ENCODE results near the gene PTGER3. TPM values are rescaled to one million over a fixed set of nuclear protein-coding genes. Genes with fewer than 3 reads are reported as not detected.
A peak's percentile ranks its signal among the peaks of the same experiment; 100 is the strongest.

PTGER3 gene
- total RNA-seq, 1 donor from 2014 or later = 0.54 TPM

DNA sequence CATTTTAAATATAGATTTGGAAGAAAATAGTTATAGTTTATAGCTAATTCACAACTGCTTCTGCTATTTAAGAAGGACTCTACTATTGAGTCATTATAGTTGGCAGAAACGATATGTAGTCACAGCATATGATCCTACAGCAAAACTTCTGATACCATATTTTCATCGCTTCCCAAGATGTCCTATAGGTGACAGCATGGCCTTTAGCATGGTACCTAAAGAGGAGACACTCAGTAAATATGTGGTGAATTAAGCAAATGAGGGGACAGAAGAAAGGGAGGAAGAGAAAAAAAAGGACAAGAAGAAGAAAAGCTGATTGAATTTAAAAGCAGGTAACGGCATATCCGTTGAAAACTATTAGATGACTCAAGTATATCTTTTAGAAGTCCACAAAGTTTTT is 77.2 kb downstream of the PTGER3 start:
- Mint-ChIP-seq H3K9me3 (no peaks in the 10 kb centered on the region), H3K4me1 (no peaks in the 10 kb centered on the region), H3K27me3 (ENCODE audit: low read depth) (peaks cover 4% of the 10 kb centered on the region), H3K4me3 (no peak overlapping the region), H3K36me3 (no peaks in the 10 kb centered on the region), H3K27ac (no peak overlapping the region)
- no peak for DNase-seq (ENCODE audit: low spot score in 2 of 2, unreplicated experiment in 2 of 2)
- TF ChIP-seq CTCF (IDR thresholded peaks at IDR 0.05; ENCODE audit: unreplicated experiment) = no peak

DNA sequence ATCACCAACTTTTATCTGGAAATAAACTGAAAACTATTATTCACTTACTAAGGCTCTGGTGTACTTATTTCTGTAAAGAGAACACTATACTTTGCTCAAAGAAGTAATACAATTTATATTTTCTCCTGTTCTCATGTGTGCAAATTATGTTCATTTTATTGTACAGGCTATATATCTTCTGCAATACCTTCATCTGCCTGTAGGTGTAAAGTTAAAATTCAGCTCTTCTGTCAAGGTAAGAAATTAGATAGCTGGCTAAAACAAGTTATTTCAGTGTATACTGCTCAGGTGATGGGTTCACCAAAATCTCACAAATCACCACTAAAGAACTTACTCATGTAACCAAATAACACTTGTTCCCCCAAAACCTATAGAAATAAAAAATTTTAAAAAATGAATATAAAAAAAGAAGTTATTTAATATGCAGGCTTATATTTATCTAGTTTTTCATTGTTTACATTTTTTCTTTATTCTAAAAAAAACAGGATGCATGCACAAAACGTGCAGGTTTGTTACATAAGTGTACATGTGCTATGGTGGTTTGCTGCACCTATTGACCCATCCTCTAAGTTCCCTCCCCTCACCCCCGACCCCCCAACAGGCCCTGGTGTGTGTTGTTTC is 81.5 kb downstream of the PTGER3 start:
- no peak overlapping the region for H3K27ac Mint-ChIP-seq
- H3K27me3 Mint-ChIP-seq (ENCODE audit: low read depth) = peaks cover 4% of the 10 kb centered on the region
- H3K4me3 Mint-ChIP-seq = no peak overlapping the region
- peaks cover 1% of the 10 kb centered on the region for H3K4me1 Mint-ChIP-seq
- H3K36me3 Mint-ChIP-seq = no peaks in the 10 kb centered on the region
- no peak for DNase-seq (ENCODE audit: low spot score in 2 of 2, unreplicated experiment in 2 of 2)
- TF ChIP-seq CTCF (IDR thresholded peaks at IDR 0.05; ENCODE audit: unreplicated experiment) = peak; percentile 84
- peaks cover 14% of the 10 kb centered on the region for H3K9me3 Mint-ChIP-seq

GRCh38 chr1:70963374-70963773 is 84.2 kb downstream of the PTGER3 start:
- no peak for TF ChIP-seq CTCF (IDR thresholded peaks at IDR 0.05; ENCODE audit: unreplicated experiment)
- Mint-ChIP-seq H3K36me3 (no peaks in the 10 kb centered on the region), H3K27ac (no peak overlapping the region), H3K9me3 (peaks cover 22% of the 10 kb centered on the region), H3K4me3 (no peak overlapping the region), H3K27me3 (ENCODE audit: low read depth) (no peaks in the 10 kb centered on the region), H3K4me1 (peaks cover 2% of the 10 kb centered on the region)
- no peak for DNase-seq (ENCODE audit: low spot score in 2 of 2, unreplicated experiment in 2 of 2)

DNA sequence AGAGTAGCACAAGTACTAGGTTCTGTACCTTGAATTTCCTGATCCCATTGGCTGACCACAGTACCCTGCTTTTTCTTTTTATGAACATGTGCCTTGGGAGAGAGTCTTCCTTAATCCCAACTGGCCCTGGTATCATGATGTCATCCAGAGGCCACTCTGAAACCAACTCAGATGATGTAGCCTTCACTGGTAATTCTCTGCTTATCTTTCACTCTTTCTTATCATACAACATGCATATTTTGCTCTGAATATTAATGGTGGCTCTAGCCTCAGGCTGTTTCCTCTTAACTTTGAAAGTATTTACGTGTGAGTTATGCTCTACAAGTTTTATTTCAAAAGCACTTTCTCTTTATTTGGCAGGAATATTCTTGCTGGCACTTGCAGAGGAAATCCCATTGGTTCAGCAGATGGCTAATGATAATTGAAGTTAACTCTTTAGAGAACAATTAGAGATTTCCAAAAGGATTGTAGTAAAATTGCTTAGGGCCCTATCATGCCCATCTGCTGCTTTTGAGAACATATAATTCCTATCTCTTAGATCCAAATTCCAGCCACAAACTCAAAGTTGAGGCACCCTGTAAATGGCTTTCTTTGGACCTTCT is 86.1 kb downstream of the PTGER3 start:
- H3K9me3 Mint-ChIP-seq = peaks cover 22% of the 10 kb centered on the region
- H3K4me1 Mint-ChIP-seq = peaks cover 2% of the 10 kb centered on the region
- no peaks in the 10 kb centered on the region for H3K36me3 Mint-ChIP-seq
- no peak for TF ChIP-seq CTCF (IDR thresholded peaks at IDR 0.05; ENCODE audit: unreplicated experiment)
- H3K27me3 Mint-ChIP-seq (ENCODE audit: low read depth) = no peaks in the 10 kb centered on the region
- no peak for DNase-seq (ENCODE audit: low spot score in 2 of 2, unreplicated experiment in 2 of 2)
- no peak overlapping the region for H3K27ac Mint-ChIP-seq
- no peak overlapping the region for H3K4me3 Mint-ChIP-seq

- H3K4me1 Mint-ChIP-seq = no peaks in the 10 kb centered on the region
- H3K36me3 Mint-ChIP-seq = no peaks in the 10 kb centered on the region
- DNase-seq (ENCODE audit: low spot score in 2 of 2, unreplicated experiment in 2 of 2) = no peak
- peaks cover 11% of the 10 kb centered on the region for H3K27me3 Mint-ChIP-seq (ENCODE audit: low read depth)
- no peak for TF ChIP-seq CTCF (IDR thresholded peaks at IDR 0.05; ENCODE audit: unreplicated experiment)
- no peak overlapping the region for H3K4me3 Mint-ChIP-seq
- H3K27ac Mint-ChIP-seq = no peak overlapping the region
- H3K9me3 Mint-ChIP-seq = no peaks in the 10 kb centered on the region
Observed at GRCh38 chr1:70948396-70949017, 99.1 kb downstream of the PTGER3 start.

Measured in mesothelial cell of epicardium (in vitro differentiated cells).